Fibroblast of mammary gland (primary cell): ENCODE results near the gene LRRC27.

Experiments used
- DNase-seq: peaks from one replicate; pipeline ENCODE4 v3.0.0-alpha.2; 2010; ENCODE audit warnings: low read depth
- H3K4me3 ChIP-seq: 2 replicates; pipeline ENCODE4 v1.5.1; 2011; ENCODE audit warnings: low read depth, mild to moderate bottlenecking, low read length, moderate library complexity; ENCODE audit not compliant: control insufficient read depth
- TF ChIP-seq, protein P1 (sequence below): conservative IDR thresholded peaks from 2 replicates; pipeline ENCODE4 v1.5.1; 2011; ENCODE audit warnings: low read depth, low read length, inconsistent platforms; ENCODE audit not compliant: control insufficient read depth, insufficient read depth

The LRRC27 gene

DNA sequence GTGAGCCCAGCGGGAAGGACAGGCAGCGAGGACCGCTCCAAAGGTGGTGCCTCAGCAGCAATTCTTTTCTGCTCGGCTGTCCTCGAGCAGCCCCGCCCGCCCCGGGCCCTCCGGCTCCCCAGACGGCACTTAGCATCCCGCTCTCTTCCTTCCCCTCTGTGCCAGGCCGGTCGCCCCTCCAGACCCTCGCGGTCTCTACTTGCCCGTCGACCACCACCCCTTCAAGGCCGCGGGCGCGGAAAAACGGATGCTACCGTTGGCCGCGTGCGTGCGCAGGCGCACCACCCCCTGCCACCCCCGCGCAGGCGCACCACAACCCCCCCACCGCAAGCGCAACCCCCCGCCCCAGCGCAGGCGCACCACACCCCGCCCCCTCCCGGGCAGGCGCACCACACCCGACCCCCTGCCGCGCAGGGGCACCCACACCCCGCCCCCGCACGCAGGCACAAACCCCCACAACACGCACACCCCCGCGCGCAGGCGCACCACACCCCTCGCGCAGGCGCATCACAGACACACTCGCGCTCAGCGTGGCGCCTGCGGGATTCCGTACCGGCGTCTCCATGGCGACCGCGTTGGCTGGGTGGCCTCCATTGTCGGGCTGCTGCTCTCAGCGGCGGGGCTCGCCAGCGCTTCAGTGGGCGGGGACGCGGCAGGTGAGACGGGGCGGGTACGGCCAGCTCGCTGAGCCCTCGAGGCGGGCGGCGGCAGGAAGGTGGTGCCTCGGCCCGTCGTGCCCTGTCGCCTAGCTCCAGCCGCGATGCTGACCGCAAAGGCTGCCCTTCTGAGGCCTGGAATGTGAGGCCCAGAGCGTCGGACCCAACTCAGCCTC lies at the start of gene LRRC27:
Gene LRRC27, plus strand, starts transcription at position 593 of the 832 bp plus-strand sequence. CDS start 1,332 bp downstream, outside the sequence.
- peak within 1 kb of the TSS; percentile 99 for H3K4me3 ChIP-seq
- TF ChIP-seq, protein P1, sequence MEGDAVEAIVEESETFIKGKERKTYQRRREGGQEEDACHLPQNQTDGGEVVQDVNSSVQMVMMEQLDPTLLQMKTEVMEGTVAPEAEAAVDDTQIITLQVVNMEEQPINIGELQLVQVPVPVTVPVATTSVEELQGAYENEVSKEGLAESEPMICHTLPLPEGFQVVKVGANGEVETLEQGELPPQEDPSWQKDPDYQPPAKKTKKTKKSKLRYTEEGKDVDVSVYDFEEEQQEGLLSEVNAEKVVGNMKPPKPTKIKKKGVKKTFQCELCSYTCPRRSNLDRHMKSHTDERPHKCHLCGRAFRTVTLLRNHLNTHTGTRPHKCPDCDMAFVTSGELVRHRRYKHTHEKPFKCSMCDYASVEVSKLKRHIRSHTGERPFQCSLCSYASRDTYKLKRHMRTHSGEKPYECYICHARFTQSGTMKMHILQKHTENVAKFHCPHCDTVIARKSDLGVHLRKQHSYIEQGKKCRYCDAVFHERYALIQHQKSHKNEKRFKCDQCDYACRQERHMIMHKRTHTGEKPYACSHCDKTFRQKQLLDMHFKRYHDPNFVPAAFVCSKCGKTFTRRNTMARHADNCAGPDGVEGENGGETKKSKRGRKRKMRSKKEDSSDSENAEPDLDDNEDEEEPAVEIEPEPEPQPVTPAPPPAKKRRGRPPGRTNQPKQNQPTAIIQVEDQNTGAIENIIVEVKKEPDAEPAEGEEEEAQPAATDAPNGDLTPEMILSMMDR, result no peak
- DNase-seq, result peak; percentile 95

DNA sequence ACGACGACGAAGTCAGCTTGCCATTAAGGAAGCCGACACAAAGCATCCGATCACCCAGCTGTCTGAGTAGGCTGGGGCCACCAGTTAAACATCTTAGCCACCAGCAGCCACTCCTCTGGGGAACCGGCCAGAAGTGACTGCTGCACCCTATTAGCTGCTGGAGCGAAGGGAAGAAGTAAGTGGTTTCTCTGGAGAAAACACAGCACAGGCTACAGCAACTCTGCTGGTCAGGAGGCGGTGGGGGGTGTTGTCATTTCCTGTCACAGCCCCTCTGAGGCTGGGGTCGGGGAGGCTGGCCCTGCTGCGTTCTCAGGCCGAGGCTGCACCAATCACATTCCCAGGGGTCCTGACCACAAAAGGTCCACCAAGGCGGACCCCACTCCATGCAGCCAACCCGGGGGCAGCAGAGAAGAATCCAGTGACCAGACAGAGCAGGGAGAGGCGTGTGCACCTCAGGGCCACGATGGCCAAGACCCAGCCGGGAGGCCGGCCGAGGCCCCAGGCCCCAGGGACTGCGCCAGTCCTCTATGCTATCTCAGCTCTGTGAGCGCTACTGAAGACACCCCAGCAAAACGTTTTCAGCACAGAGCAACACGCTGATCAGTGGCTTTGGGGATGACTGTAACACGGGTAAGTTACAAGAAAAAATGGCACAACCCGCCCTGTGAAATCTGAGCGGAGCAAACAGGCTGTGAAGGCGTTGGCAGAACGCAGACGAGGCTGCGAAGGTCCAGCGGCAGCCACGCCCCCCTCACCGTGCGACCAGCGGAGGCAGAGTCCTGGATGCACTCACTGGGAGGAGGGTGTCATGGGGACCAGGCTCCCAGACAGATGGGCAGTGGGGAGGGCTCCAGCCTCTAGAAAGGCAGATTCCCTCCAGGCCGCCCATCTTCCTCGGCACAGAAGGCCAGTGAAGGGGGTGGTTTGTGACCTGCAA lies 49.1 kb upstream of the LRRC27 start:
- TF ChIP-seq, protein P1, result no peak
- no peak for DNase-seq
- H3K4me3 ChIP-seq, result no peak overlapping the region

DNA sequence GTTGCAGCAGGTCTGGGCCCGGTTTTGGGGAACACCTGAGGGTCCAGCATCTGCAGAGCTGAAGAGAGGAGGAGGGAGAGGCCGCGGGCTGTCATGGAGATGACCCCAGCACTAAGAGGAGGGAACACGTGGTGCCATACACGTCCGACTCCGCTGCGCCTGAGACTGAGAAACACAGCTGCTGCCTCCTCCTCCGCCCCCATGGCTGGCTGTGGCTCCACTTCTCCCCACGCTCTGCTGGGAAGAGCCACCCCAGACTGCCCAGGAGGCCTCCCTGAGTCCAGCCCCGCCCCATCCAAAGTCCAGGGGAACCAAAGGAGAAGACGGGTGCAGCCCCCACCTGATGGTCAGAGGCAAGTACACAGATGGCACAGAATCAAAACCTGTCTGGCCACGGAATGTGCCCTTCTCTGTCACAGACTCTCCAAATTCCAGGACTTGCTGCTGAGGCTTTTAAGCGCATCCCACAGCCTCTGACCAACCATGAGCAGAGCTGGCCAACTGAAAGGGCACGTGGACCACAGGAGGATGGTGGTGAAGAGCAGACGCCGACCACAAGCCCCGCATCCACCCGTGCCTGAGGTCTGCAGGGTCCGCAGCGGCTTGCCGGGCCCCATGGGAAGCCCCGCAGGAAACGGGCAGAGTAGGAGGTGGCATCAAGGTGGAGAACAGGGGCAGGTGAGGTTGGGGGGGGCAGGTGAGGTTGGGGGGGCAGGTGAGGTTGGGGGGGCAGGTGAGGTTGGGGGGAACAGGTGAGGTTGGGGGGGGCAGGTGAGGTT lies 48.2 kb upstream of the LRRC27 start:
- no peak for DNase-seq
- no peak overlapping the region for H3K4me3 ChIP-seq
- TF ChIP-seq, protein P1, result no peak

DNA sequence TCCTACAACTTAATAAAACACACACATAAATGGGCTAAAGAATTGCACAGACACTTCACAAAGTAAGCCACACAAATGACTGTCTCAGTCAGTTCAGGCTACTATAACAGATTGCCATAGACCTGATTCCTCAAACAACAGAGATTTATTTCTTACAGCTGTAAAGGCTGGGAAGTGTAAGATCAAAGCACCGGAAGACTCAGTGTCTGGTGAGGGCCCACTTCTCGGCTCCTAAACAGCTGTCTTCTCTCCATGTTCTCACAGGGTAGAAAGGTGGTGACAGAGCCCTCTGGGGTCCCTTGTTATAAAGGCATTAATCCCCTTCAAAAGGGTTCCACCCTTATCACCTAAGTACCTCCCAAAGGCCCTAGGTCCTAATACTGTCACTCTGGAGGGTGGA lies 42.6 kb upstream of the LRRC27 start:
- TF ChIP-seq, protein P1, result no peak
- H3K4me3 ChIP-seq, result no peak overlapping the region
- DNase-seq, result no peak

DNA sequence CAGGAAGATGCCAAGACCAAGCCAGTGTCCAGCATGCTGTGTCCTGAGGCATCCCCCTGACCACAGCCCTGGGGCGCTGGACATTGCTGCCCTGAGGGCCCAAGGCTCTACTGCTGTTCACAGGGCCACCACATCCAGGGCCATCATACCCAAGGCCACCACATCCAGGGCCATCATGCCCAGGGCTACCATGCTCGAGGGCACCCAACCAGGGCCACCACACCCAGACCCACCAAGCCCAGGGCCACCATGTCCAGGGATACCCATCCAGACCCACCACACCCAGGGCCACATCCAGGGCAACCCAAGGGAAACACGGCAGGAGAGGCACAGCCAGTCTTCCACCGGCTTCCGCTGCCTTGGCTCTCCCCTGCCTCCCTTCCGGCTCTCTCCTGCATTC lies 41.4 kb upstream of the LRRC27 start:
- H3K4me3 ChIP-seq, result no peak overlapping the region
- TF ChIP-seq, protein P1, result no peak
- no peak for DNase-seq

DNA sequence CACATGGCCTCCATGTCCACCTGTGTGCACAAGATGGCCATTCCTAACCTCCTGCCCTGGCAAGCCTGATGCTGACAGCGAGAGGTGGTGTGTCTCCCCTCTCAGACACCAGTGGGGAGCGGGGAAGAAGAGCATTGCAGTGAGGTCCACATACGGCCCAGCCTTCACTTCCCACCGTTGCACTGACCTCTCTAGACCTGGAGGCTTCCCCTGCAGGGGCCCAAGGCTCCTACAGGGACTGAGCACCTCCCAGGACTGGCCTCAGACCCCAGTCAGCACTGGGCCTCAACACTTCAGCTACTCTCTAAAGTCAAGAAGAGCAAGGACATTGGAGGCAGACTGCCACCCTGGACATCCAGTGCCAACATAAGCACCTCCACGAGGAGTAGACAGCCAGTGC lies 40.2 kb upstream of the LRRC27 start:
- H3K4me3 ChIP-seq, result no peak overlapping the region
- no peak for DNase-seq
- TF ChIP-seq, protein P1, result no peak
